NCI-H1417 treated with DMSO at 0.1 percent for 48 hours (cell line): Measurements from ENCODE around the gene RAB5A.
"Not testable (repeated sequence)": the region's sequence is repeated elsewhere in the genome, so short reads cannot be mapped to it uniquely, and the experiment has no call there.

Experiments used
- DNase-seq: peaks from one replicate; lab custom pipeline; 2025; lab: John Stamatoyannopoulos, UW

The RAB5A gene

GRCh38 chr3:19946832-19947548 is at the start of gene RAB5A:
Gene RAB5A, plus strand, starts transcription at chr3:19947097. Its CDS starts 3,802 bp downstream, at chr3:19950899.
- peak; percentile 80 for DNase-seq

- DNase-seq, result no peak
Measured at GRCh38 chr3:19898721-19899120, 48.2 kb upstream of the RAB5A start.

GRCh38 chr3:19899264-19899663 is 47.6 kb upstream of the RAB5A start:
- DNase-seq, result no peak

GRCh38 chr3:19899833-19900232 is 47.1 kb upstream of the RAB5A start:
- not testable (repeated sequence) for DNase-seq

GRCh38 chr3:19901337-19901736 is 45.6 kb upstream of the RAB5A start:
- DNase-seq, result no peak

- DNase-seq, result no peak
Measured at GRCh38 chr3:19901918-19902317, 45.0 kb upstream of the RAB5A start.

GRCh38 chr3:19903649-19904048 is 43.2 kb upstream of the RAB5A start:
- no peak for DNase-seq

GRCh38 chr3:19907523-19907922 is 39.4 kb upstream of the RAB5A start:
- DNase-seq, result no peak

- no peak for DNase-seq
Measured at GRCh38 chr3:19911452-19911851, 35.4 kb upstream of the RAB5A start.

GRCh38 chr3:19917167-19917566 is 29.7 kb upstream of the RAB5A start:
- no peak for DNase-seq

GRCh38 chr3:19920401-19921080 is 26.4 kb upstream of the RAB5A start:
- no peak for DNase-seq

- DNase-seq, result no peak
Measured at GRCh38 chr3:19931180-19931692, 15.7 kb upstream of the RAB5A start.

- no peak for DNase-seq
Measured at GRCh38 chr3:19931767-19932188, 15.1 kb upstream of the RAB5A start.

GRCh38 chr3:19932422-19932821 is 14.5 kb upstream of the RAB5A start:
- no peak for DNase-seq

GRCh38 chr3:19934098-19934566 is 12.8 kb upstream of the RAB5A start, which contains the start of gene EFHB:
Gene EFHB, minus strand, starts transcription at chr3:19934217. Its CDS starts 199 bp downstream, at chr3:19934018.
- DNase-seq, result no peak

GRCh38 chr3:19937459-19938294 is 9.2 kb upstream of the RAB5A start:
- DNase-seq, result no peak

- DNase-seq, result no peak
Measured at GRCh38 chr3:19938295-19938627, 8.6 kb upstream of the RAB5A start.

- DNase-seq, result no peak
Measured at GRCh38 chr3:19940643-19941042, 6.3 kb upstream of the RAB5A start.

- DNase-seq, result no peak
Measured at GRCh38 chr3:19945534-19945933, 1.4 kb upstream of the RAB5A start.

- no peak for DNase-seq
Measured at GRCh38 chr3:19945969-19946831, 697 bp upstream of the RAB5A start.

GRCh38 chr3:19947549-19948225 is 790 bp downstream of the RAB5A start:
- no peak for DNase-seq
